Endodermal cell (in vitro differentiated cells): ENCODE data around the gene TPK1. TPM values are rescaled to one million over a fixed set of nuclear protein-coding genes. Genes with fewer than 3 reads are reported as not detected.

Source experiments
- DNase-seq: peaks from one replicate; pipeline ENCODE4 v3.0.0-alpha.2; 2017
- H3K27ac ChIP-seq: 2 replicates; pipeline ENCODE4 v1.5.1; 2013; ENCODE audit warnings: mild to moderate bottlenecking, low read depth, low read length, moderate library complexity
- H3K27me3 ChIP-seq: 2 replicates; pipeline ENCODE4 v1.6.1; 2013; ENCODE audit warnings: mild to moderate bottlenecking, low read length, moderate library complexity; ENCODE audit not compliant: insufficient read depth, control insufficient read depth, poor library complexity, severe bottlenecking
- H3K36me3 ChIP-seq: 2 replicates; pipeline ENCODE4 v1.7.0; 2013; ENCODE audit warnings: mild to moderate bottlenecking, low read length, moderate library complexity; ENCODE audit not compliant: control insufficient read depth, insufficient read depth
- H3K4me1 ChIP-seq: one replicate; pipeline ENCODE4 v1.7.0; 2013; ENCODE audit warnings: low read length; ENCODE audit not compliant: control insufficient read depth, insufficient read depth
- H3K4me3 ChIP-seq: 2 replicates; pipeline ENCODE4 v1.5.1; 2013; ENCODE audit warnings: mild to moderate bottlenecking, low read length, moderate library complexity
- H3K9ac ChIP-seq: 2 replicates; pipeline ENCODE4 v1.6.1; 2013; ENCODE audit warnings: mild to moderate bottlenecking, low read length, moderate library complexity; ENCODE audit not compliant: poor library complexity, severe bottlenecking; ENCODE audit errors: extremely low read depth
- H3K9me3 ChIP-seq: 2 replicates; pipeline ENCODE4 v1.6.1; 2013; ENCODE audit warnings: mild to moderate bottlenecking, low read length, moderate library complexity; ENCODE audit not compliant: control insufficient read depth
- H3K27ac Mint-ChIP-seq: 2 replicates; pipeline ENCODE4 v1.8.0; 2020; ENCODE audit warnings: mixed read lengths
- H3K27me3 Mint-ChIP-seq: 2 replicates; pipeline ENCODE4 v1.8.0; 2021; ENCODE audit warnings: mild to moderate bottlenecking, mixed read lengths; ENCODE audit not compliant: insufficient read depth
- H3K36me3 Mint-ChIP-seq: 2 replicates; pipeline ENCODE4 v1.8.0; 2020; ENCODE audit warnings: low read depth, mixed read lengths
- H3K4me1 Mint-ChIP-seq: 2 replicates; pipeline ENCODE4 v1.8.0; 2020; ENCODE audit warnings: mixed read lengths
- H3K4me3 Mint-ChIP-seq: 2 replicates; pipeline ENCODE4 v1.8.0; 2020; ENCODE audit warnings: mild to moderate bottlenecking, moderate library complexity, mixed read lengths
- H3K9me3 Mint-ChIP-seq: 2 replicates; pipeline ENCODE4 v1.8.0; 2020; ENCODE audit warnings: mild to moderate bottlenecking, mixed read lengths
- CTCF ChIP-seq: fragments of 200-600 bp; sonication (generic); conservative IDR thresholded peaks from 2 replicates; pipeline ENCODE4 v1.5.0; 2021; ENCODE audit warnings: antibody characterized with exemption, mild to moderate bottlenecking
- WGBS, 2 experiments: methylation state at CpG; one replicate each; pipeline versions ENCODE4 v1.1.5 to v1.1.7; 2013; ENCODE audit warnings: missing lambda C conversion rate in 2 of 2, mixed read lengths in 1 of 2; ENCODE audit not compliant: insufficient coverage in 1 of 2, insufficient read length in 1 of 2; 5-methylcytosine and 5-hydroxymethylcytosine counted together
- total RNA-seq, 2 donors: library from RNA; stranded (reverse); fragmentation: NEBNext Ultra II Directional in 1 of 2; extraction: Animal tissue kit (Norgen Biotek cat#: 25700) in 1 of 2; gene quantifications; 2 replicates in 1 of 2; 3 replicates in 1 of 2; pipeline ENCODE4 v1.2.1, GENCODE V29; 2021

The TPK1 gene
- total RNA-seq, 2 donors from 2014 or later, result 9.7 TPM

DNA sequence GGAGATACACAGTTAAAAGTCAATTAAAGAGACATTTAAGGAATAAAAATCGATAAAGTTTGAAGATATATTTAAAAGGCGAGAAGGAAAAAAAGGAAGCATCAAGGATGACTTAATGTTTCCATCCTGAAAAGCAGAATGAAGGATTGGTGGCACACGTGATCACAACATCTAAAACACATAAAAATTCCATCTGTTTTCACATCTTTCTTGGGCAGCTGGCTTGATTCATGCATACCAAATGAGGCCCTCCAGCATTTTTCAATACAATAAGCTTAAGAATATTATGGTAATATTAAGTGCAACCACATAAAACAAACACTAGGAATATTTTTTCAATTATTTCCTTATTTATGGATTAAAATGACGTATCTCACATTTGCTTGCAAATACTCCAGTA is 112.6 kb downstream of the TPK1 start:
- H3K36me3 ChIP-seq, result peaks cover 8% of the 10 kb centered on the region
- H3K27me3 ChIP-seq, result no peaks in the 10 kb centered on the region
- H3K4me1 ChIP-seq, result no peaks in the 10 kb centered on the region
- H3K27ac ChIP-seq, result no peak overlapping the region
- Mint-ChIP-seq H3K36me3 (peaks cover 14% of the 10 kb centered on the region), H3K9me3 (peaks cover 17% of the 10 kb centered on the region), H3K27ac (no peak overlapping the region), H3K4me3 (no peak overlapping the region), H3K27me3 (no peaks in the 10 kb centered on the region), H3K4me1 (peaks cover 6% of the 10 kb centered on the region)
- DNase-seq, result no peak
- H3K9ac ChIP-seq, result no peak overlapping the region
- no peak for TF ChIP-seq CTCF
- no peak overlapping the region for H3K4me3 ChIP-seq
- WGBS, 2 experiments, result 87 to 90% methylated on average over 1 to 4 of the region's 4 CpGs
- H3K9me3 ChIP-seq, result peaks cover 10% of the 10 kb centered on the region

DNA sequence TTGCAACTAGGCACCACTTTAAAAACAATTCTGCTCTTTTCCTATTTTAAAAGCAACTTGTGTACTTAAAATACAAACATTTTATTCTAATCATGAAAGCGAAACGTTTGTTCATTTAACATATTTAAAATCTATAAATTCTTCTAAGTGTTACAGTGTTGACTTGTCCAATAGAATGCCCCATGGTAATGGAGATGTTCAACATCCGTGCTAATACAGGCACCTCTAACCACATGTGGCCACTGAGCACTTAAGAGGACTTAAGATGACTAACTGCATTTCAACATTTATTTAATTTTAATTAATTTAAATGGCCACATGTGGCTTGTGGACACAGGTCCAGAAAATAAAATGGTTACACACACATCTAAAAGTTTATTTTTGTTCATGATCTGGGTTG is 115.1 kb downstream of the TPK1 start:
- H3K4me1 Mint-ChIP-seq, result peaks cover 6% of the 10 kb centered on the region
- Histone ChIP-seq H3K27ac (no peak overlapping the region), H3K4me3 (no peak overlapping the region), H3K4me1 (no peaks in the 10 kb centered on the region), H3K27me3 (no peaks in the 10 kb centered on the region), H3K36me3 (peaks cover 10% of the 10 kb centered on the region), H3K9me3 (peaks cover 20% of the 10 kb centered on the region), H3K9ac (no peak overlapping the region)
- H3K27ac Mint-ChIP-seq, result no peak overlapping the region
- H3K9me3 Mint-ChIP-seq, result peaks cover 8% of the 10 kb centered on the region
- no peaks in the 10 kb centered on the region for H3K27me3 Mint-ChIP-seq
- TF ChIP-seq CTCF, result no peak
- H3K36me3 Mint-ChIP-seq, result peaks cover 9% of the 10 kb centered on the region
- WGBS, 2 experiments, result 91% methylated on average over 3 of the region's 3 CpGs; no CpG with 5 or more reads in 1 of the 2 experiments
- DNase-seq, result no peak
- H3K4me3 Mint-ChIP-seq, result no peak overlapping the region

GRCh38 chr7:144720149-144720548 is 115.7 kb downstream of the TPK1 start:
- no peak overlapping the region for H3K27ac ChIP-seq
- DNase-seq, result peak; percentile 79
- Mint-ChIP-seq H3K4me1 (peaks cover 6% of the 10 kb centered on the region), H3K36me3 (peaks cover 9% of the 10 kb centered on the region), H3K27ac (no peak overlapping the region), H3K9me3 (peaks cover 8% of the 10 kb centered on the region), H3K27me3 (no peaks in the 10 kb centered on the region), H3K4me3 (no peak overlapping the region)
- WGBS, 2 experiments, result 78 to 84% methylated on average over 5 to 6 of the region's 6 CpGs
- no peaks in the 10 kb centered on the region for H3K4me1 ChIP-seq
- H3K4me3 ChIP-seq, result no peak overlapping the region
- H3K36me3 ChIP-seq, result peaks cover 10% of the 10 kb centered on the region
- TF ChIP-seq CTCF, result no peak
- no peaks in the 10 kb centered on the region for H3K27me3 ChIP-seq
- H3K9me3 ChIP-seq, result peaks cover 20% of the 10 kb centered on the region
- no peak overlapping the region for H3K9ac ChIP-seq
